ENCODE data around the gene KCNG1. TPM values are rescaled to one million over a fixed set of nuclear protein-coding genes. Genes with fewer than 3 reads are reported as not detected.

Gene KCNG1
- total and polyA plus RNA-seq, 2 donors (not counting 1 experiment from before 2014, with no cell fraction given), result 16.9 to 57.7 TPM

DNA sequence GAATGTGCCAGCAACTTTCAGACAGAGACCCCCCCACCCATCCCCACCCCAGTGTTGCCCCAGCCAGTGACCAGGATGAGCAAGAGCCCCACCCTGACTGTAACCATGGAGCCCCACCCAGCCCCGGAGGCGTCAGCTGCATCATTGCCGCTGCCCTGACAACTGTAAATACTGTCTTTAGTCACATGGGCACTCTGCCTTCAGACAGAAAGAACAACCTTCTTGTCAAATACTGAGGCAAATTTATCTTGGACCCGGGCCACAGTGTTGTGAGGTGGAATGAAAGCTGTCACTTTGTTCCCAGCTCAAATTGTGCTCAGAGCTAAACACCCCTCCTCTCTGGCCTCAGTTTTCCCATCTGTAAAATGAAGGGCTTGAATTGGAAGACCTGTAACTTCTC lies 40.5 kb downstream of the KCNG1 start:
- no peaks in the 10 kb centered on the region for H3K9me3 ChIP-seq (ENCODE audit: control extremely low read depth in 1 of 3, control insufficient read depth in 2 of 3, insufficient read depth in 1 of 3, low read length in 2 of 3)
- H3K79me2 ChIP-seq (ENCODE audit: control insufficient read depth, insufficient read depth, low read length), result no peaks in the 10 kb centered on the region
- no peak for DNase-seq
- no peaks in the 10 kb centered on the region for H3K36me3 ChIP-seq (replicated peaks in 1 of 2; ENCODE audit: control extremely low read depth in 1 of 2, control insufficient read depth in 1 of 2, extremely low read depth in 1 of 2, insufficient read depth in 2 of 2, low read length in 1 of 2)
- ATAC-seq (ENCODE audit: low read depth), result no peak
- H4K20me1 ChIP-seq (ENCODE audit: control insufficient read depth, insufficient read depth, low read length, poor library complexity, severe bottlenecking), result no peaks in the 10 kb centered on the region
- WGBS (ENCODE audit: insufficient coverage), result 63% methylated on average over 3 of the region's 4 CpGs
- peaks cover 0 to 26% (median 6%) of the 10 kb centered on the region in 4 experiments for H3K27me3 ChIP-seq (replicated peaks in 1 of 4; ENCODE audit: control extremely low read depth in 1 of 4, control insufficient read depth in 3 of 4, insufficient read depth in 4 of 4, low read length in 3 of 4)
- Mint-ChIP-seq H3K4me3 (no peak overlapping the region), H3K4me1 (peaks cover 3% of the 10 kb centered on the region), H3K9me3 (ENCODE audit: insufficient read depth) (no peaks in the 10 kb centered on the region), H3K27me3 (peaks cover 40% of the 10 kb centered on the region), H3K27ac (no peak overlapping the region)
- ChIA-PET POLR2A (no interaction called here), CTCF (interaction anchor here (0.7 to 14.9 kb wide), 17 partner anchors 9 to 642 kb away, joined by 3 to 314 read pairs (median 4); partner anchors contain the start of genes BCAS4, DPM1 and MOCS3)
- no peak for TF ChIP-seq EZH2 (IDR thresholded peaks at IDR 0.05; ENCODE audit: borderline replicate concordance, insufficient read depth, low read depth, low read length, poor library complexity, severe bottlenecking)
- TF ChIP-seq, protein P1, sequence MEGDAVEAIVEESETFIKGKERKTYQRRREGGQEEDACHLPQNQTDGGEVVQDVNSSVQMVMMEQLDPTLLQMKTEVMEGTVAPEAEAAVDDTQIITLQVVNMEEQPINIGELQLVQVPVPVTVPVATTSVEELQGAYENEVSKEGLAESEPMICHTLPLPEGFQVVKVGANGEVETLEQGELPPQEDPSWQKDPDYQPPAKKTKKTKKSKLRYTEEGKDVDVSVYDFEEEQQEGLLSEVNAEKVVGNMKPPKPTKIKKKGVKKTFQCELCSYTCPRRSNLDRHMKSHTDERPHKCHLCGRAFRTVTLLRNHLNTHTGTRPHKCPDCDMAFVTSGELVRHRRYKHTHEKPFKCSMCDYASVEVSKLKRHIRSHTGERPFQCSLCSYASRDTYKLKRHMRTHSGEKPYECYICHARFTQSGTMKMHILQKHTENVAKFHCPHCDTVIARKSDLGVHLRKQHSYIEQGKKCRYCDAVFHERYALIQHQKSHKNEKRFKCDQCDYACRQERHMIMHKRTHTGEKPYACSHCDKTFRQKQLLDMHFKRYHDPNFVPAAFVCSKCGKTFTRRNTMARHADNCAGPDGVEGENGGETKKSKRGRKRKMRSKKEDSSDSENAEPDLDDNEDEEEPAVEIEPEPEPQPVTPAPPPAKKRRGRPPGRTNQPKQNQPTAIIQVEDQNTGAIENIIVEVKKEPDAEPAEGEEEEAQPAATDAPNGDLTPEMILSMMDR (IDR thresholded peaks at IDR 0.05), result no peak
- H3K4me3 ChIP-seq (ENCODE audit: control extremely low read depth in 1 of 5, extremely low read depth in 1 of 5, insufficient read depth in 1 of 5, low read depth in 2 of 5, low read length in 4 of 5), result no peak overlapping the region
- no peak overlapping the region for H2AFZ ChIP-seq (ENCODE audit: insufficient read depth, low read depth, low read length, poor library complexity, severe bottlenecking)
- intact Hi-C loops (cut with micrococcal nuclease), result loop anchor here (10.0 kb wide), 1 partner anchor 1102 kb away; no protein-coding TSS in a partner anchor
- H3K4me1 ChIP-seq (ENCODE audit: control insufficient read depth in 2 of 2, insufficient read depth in 2 of 2, low read length in 2 of 2), result peaks cover 0 to 4% of the 10 kb centered on the region in 2 donors
- no peak overlapping the region for H3K9ac ChIP-seq (ENCODE audit: low read length)
- H3K4me2 ChIP-seq (replicated peaks; ENCODE audit: low read depth, low read length, poor library complexity, severe bottlenecking), result no peak overlapping the region
- H3K27ac ChIP-seq (ENCODE audit: low read length in 2 of 2), result no peak overlapping the region

DNA sequence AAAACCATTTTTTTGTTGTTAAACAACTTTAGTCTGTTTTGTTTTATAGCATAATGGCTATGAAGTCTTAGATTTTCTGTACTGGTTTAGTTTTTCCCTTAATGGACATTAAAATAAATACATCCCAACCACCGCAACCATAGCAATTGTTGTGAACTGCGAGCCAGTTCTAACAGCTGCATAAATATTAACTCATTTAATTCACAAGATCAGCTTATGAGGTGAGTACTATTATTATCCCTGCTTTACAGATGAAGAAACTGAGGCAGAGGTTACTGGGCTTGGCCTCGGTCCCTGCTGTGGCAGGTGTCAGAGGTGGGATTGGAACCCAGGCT lies 41.2 kb downstream of the KCNG1 start:
- H3K4me1 Mint-ChIP-seq, result peaks cover 3% of the 10 kb centered on the region
- Histone ChIP-seq H3K4me3 (ENCODE audit: control extremely low read depth in 1 of 5, extremely low read depth in 1 of 5, insufficient read depth in 1 of 5, low read depth in 2 of 5, low read length in 4 of 5) (no peak overlapping the region), H4K20me1 (ENCODE audit: control insufficient read depth, insufficient read depth, low read length, poor library complexity, severe bottlenecking) (no peaks in the 10 kb centered on the region), H3K4me2 (replicated peaks; ENCODE audit: low read depth, low read length, poor library complexity, severe bottlenecking) (no peak overlapping the region), H3K79me2 (ENCODE audit: control insufficient read depth, insufficient read depth, low read length) (no peaks in the 10 kb centered on the region), H2AFZ (ENCODE audit: insufficient read depth, low read depth, low read length, poor library complexity, severe bottlenecking) (no peak overlapping the region), H3K4me1 (ENCODE audit: control insufficient read depth in 2 of 2, insufficient read depth in 2 of 2, low read length in 2 of 2) (peaks cover 0 to 4% of the 10 kb centered on the region in 2 donors), H3K27me3 (replicated peaks in 1 of 4; ENCODE audit: control extremely low read depth in 1 of 4, control insufficient read depth in 3 of 4, insufficient read depth in 4 of 4, low read length in 3 of 4) (peaks cover 0 to 27% (median 2%) of the 10 kb centered on the region in 4 experiments), H3K27ac (ENCODE audit: low read length in 2 of 2) (no peak overlapping the region), H3K9me3 (ENCODE audit: control extremely low read depth in 1 of 3, control insufficient read depth in 2 of 3, insufficient read depth in 1 of 3, low read length in 2 of 3) (no peaks in the 10 kb centered on the region), H3K9ac (ENCODE audit: low read length) (no peak overlapping the region), H3K36me3 (replicated peaks in 1 of 2; ENCODE audit: control extremely low read depth in 1 of 2, control insufficient read depth in 1 of 2, extremely low read depth in 1 of 2, insufficient read depth in 2 of 2, low read length in 1 of 2) (no peaks in the 10 kb centered on the region)
- no peak for ATAC-seq (ENCODE audit: low read depth)
- peaks cover 40% of the 10 kb centered on the region for H3K27me3 Mint-ChIP-seq
- TF ChIP-seq EZH2 (IDR thresholded peaks at IDR 0.05; ENCODE audit: borderline replicate concordance, insufficient read depth, low read depth, low read length, poor library complexity, severe bottlenecking), result no peak
- TF ChIP-seq, protein P1 (IDR thresholded peaks at IDR 0.05), result peak; percentile 65
- H3K27ac Mint-ChIP-seq, result no peak overlapping the region
- no peak for DNase-seq
- no peaks in the 10 kb centered on the region for H3K9me3 Mint-ChIP-seq (ENCODE audit: insufficient read depth)
- ChIA-PET POLR2A (no interaction called here), CTCF (interaction anchor here (0.7 to 14.9 kb wide), 24 partner anchors 8 to 1164 kb away, joined by 3 to 314 read pairs (median 4); partner anchors contain the start of genes BCAS4, DPM1 and MOCS3)
- intact Hi-C loops (cut with micrococcal nuclease), result loop anchor here (1.0 to 10.0 kb wide), 2 partner anchors 191 to 1103 kb away; no protein-coding TSS in a partner anchor
- 100% methylated on average over 1 of the region's 3 CpGs for WGBS (ENCODE audit: insufficient coverage)
- no peak overlapping the region for H3K4me3 Mint-ChIP-seq
